H1 (cell line): Measurements from ENCODE around the gene CCT5. TPM values are rescaled to one million over a fixed set of nuclear protein-coding genes. Genes with fewer than 3 reads are reported as not detected.

Source experiments
- CTCF ChIA-PET: fragments of 300-600 bp; sonication (Branson Sonifier 250); formaldehyde crosslinking; loops from one replicate; lab custom pipeline; 2021; ENCODE audit not compliant: partially characterized antibody; lab: Charles Lee
- POLR2A ChIA-PET: fragments of 300-600 bp; sonication (Branson Sonifier 250); formaldehyde crosslinking; loops from one replicate; lab custom pipeline; 2021; ENCODE audit warnings: inconsistent platforms; ENCODE audit not compliant: partially characterized antibody; lab: Charles Lee
- DNase-seq, 2 experiments: peaks; one replicate each; pipeline versions ENCODE4 v3.0.0 to v3.0.0-alpha.2; 2010 to 2022; ENCODE audit warnings: low spot score in 2 of 2, low read depth in 1 of 2, mixed read lengths in 1 of 2
- FAIRE-seq: peaks from 2 replicates; lab custom pipeline; 2011; peaks lifted over from hg19 to GRCh38; lab: Jason Lieb, UNC
- H2AFZ ChIP-seq: 2 replicates; pipeline ENCODE4 v1.8.1; 2012; ENCODE audit warnings: low read length, inconsistent platforms
- H2AK5ac ChIP-seq: 2 replicates; pipeline ENCODE4 v1.6.1; 2013; ENCODE audit warnings: low read depth, low read length
- H2BK120ac ChIP-seq: replicated peaks from 2 replicates; pipeline ENCODE3; 2013; ENCODE audit warnings: low read depth, low read length, inconsistent platforms
- H2BK12ac ChIP-seq: 2 replicates; pipeline ENCODE4 v1.6.1; 2013; ENCODE audit warnings: low read depth, low read length
- H2BK15ac ChIP-seq: 2 replicates; pipeline ENCODE4 v1.6.1; 2013; ENCODE audit warnings: low read length
- H2BK20ac ChIP-seq: 2 replicates; pipeline ENCODE4 v1.6.1; 2013; ENCODE audit warnings: low read length
- H2BK5ac ChIP-seq: 2 replicates; pipeline ENCODE4 v1.6.1; 2013; ENCODE audit warnings: low read depth, low read length
- H3K14ac ChIP-seq: 2 replicates; pipeline ENCODE4 v1.6.1; 2013; ENCODE audit warnings: inconsistent platforms; ENCODE audit not compliant: insufficient read length
- H3K18ac ChIP-seq: 2 replicates; pipeline ENCODE4 v1.6.1; 2013; ENCODE audit warnings: low read length; ENCODE audit errors: extremely low read depth
- H3K23ac ChIP-seq: 2 replicates; pipeline ENCODE4 v1.6.1; 2013; ENCODE audit warnings: inconsistent platforms; ENCODE audit not compliant: insufficient read length
- H3K23me2 ChIP-seq: 2 replicates; pipeline ENCODE4 v1.6.1; 2013; ENCODE audit warnings: low read depth, low read length
- H3K27ac ChIP-seq: 2 replicates; pipeline ENCODE4 v1.6.1; 2011; ENCODE audit warnings: low read depth, low read length, inconsistent platforms
- H3K27me3 ChIP-seq, 4 experiments: replicated peaks in 1 of 4; 1 replicate in 1 of 4; 2 replicates in 3 of 4; pipeline versions ENCODE4 v1.6.1 to v1.8.1; 2011 to 2013; ENCODE audit warnings: low read length in 3 of 4, mild to moderate bottlenecking in 3 of 4, inconsistent platforms in 2 of 4, mixed read lengths in 2 of 4, moderate library complexity in 1 of 4; ENCODE audit not compliant: control insufficient read depth in 3 of 4, insufficient read depth in 3 of 4; ENCODE audit errors: extremely low read depth in 1 of 4
- H3K36me3 ChIP-seq, 4 experiments: 2 replicates each; pipeline versions ENCODE4 v1.6.1 to v1.8.1; 2011 to 2013; ENCODE audit warnings: mild to moderate bottlenecking in 4 of 4, low read length in 3 of 4, moderate library complexity in 2 of 4, control low read depth in 1 of 4, inconsistent platforms in 1 of 4; ENCODE audit not compliant: insufficient read depth in 4 of 4, control insufficient read depth in 2 of 4
- H3K4ac ChIP-seq: replicated peaks from 2 replicates; pipeline ENCODE3; 2013; ENCODE audit warnings: low read length, low read depth, mixed read lengths, inconsistent platforms; ENCODE audit not compliant: insufficient read length
- H3K4me1 ChIP-seq, 4 experiments: replicated peaks in 1 of 4; 1 replicate in 1 of 4; 2 replicates in 3 of 4; pipeline versions ENCODE4 v1.6.1 to v1.8.1; 2011 to 2013; ENCODE audit warnings: low read length in 3 of 4, inconsistent platforms in 2 of 4, mixed read lengths in 1 of 4; ENCODE audit not compliant: insufficient read depth in 4 of 4, control insufficient read depth in 3 of 4
- H3K4me2 ChIP-seq, 2 experiments: 2 replicates each; pipeline versions ENCODE4 v1.6.1 to v1.8.1; 2011 to 2013; ENCODE audit warnings: low read depth in 2 of 2, low read length in 2 of 2, control low read depth in 1 of 2, inconsistent platforms in 1 of 2, mild to moderate bottlenecking in 1 of 2; ENCODE audit not compliant: insufficient read depth in 1 of 2
- H3K4me3 ChIP-seq, 4 experiments: fragments of 200-600, 300-600 bp in 1 of 4; sonication (generic), shearing (Covaris generic), sonication (Bioruptor Twin) in 1 of 4; 2 replicates each; pipeline versions ENCODE4 v1.5.1 to v1.8.1; 2011 to 2016; ENCODE audit warnings: low read length in 4 of 4, low read depth in 3 of 4, control low read depth in 2 of 4, inconsistent platforms in 2 of 4, mild to moderate bottlenecking in 2 of 4, mixed read lengths in 1 of 4, moderate library complexity in 1 of 4; ENCODE audit not compliant: insufficient read depth in 2 of 4; ENCODE audit errors: extremely low read depth in 1 of 4
- H3K56ac ChIP-seq: replicated peaks from 2 replicates; pipeline ENCODE3; 2013; ENCODE audit warnings: low read depth, mild to moderate bottlenecking, mixed read lengths, low read length, inconsistent platforms; ENCODE audit not compliant: insufficient read length
- H3K79me1 ChIP-seq: 2 replicates; pipeline ENCODE4 v1.6.1; 2013; ENCODE audit warnings: low read depth, low read length, control low read depth
- H3K79me2 ChIP-seq, 2 experiments: 2 replicates each; pipeline versions ENCODE4 v1.6.1 to v1.8.1; 2012 to 2013; ENCODE audit warnings: low read length in 2 of 2, mild to moderate bottlenecking in 2 of 2, inconsistent platforms in 1 of 2; ENCODE audit not compliant: insufficient read depth in 2 of 2, control insufficient read depth in 1 of 2
- H3K9ac ChIP-seq, 4 experiments: replicated peaks in 1 of 4; 1 replicate in 1 of 4; 2 replicates in 3 of 4; pipeline versions ENCODE4 v1.6.1 to v1.8.1; 2011 to 2013; ENCODE audit warnings: low read depth in 3 of 4, low read length in 3 of 4, control low read depth in 2 of 4, mild to moderate bottlenecking in 2 of 4, moderate library complexity in 2 of 4, inconsistent platforms in 1 of 4; ENCODE audit errors: extremely low read depth in 1 of 4
- H3K9me3 ChIP-seq, 2 experiments: 2 replicates each; pipeline versions ENCODE4 v1.6.1 to v1.8.1; 2012 to 2013; ENCODE audit warnings: mild to moderate bottlenecking in 2 of 2, moderate library complexity in 2 of 2, control low read depth in 1 of 2, inconsistent platforms in 1 of 2, low read depth in 1 of 2, low read length in 1 of 2, mixed read lengths in 1 of 2; ENCODE audit not compliant: insufficient read depth in 2 of 2
- H4K20me1 ChIP-seq, 2 experiments: replicated peaks in 1 of 2; 2 replicates each; pipeline versions ENCODE3 to v1.8.1; 2011 to 2013; ENCODE audit warnings: inconsistent platforms in 2 of 2, low read length in 2 of 2, mild to moderate bottlenecking in 1 of 2; ENCODE audit not compliant: insufficient read depth in 2 of 2, control insufficient read depth in 1 of 2
- H4K5ac ChIP-seq: 2 replicates; pipeline ENCODE4 v1.6.1; 2013; ENCODE audit warnings: low read length, low read depth, mixed read lengths, inconsistent platforms; ENCODE audit not compliant: insufficient read length
- H4K8ac ChIP-seq: 2 replicates; pipeline ENCODE4 v1.8.0; 2013; ENCODE audit warnings: mild to moderate bottlenecking, moderate library complexity, low read length, inconsistent platforms; ENCODE audit not compliant: insufficient read depth; ENCODE audit errors: extremely low read depth
- H4K91ac ChIP-seq: replicated peaks from 2 replicates; pipeline ENCODE3; 2013; ENCODE audit warnings: low read length, mixed read lengths, inconsistent platforms; ENCODE audit not compliant: insufficient read length
- CTBP2 ChIP-seq: IDR thresholded peaks from 2 replicates; pipeline ENCODE4 v1.7.0; 2011; ENCODE audit warnings: borderline replicate concordance, mild to moderate bottlenecking, moderate library complexity, mixed read lengths, low read length; ENCODE audit not compliant: insufficient read depth, insufficient read length
- EZH2 ChIP-seq: fragments of 200-600 bp; sonication (generic); IDR thresholded peaks from 2 replicates; pipeline ENCODE4 v1.7.1; 2012; ENCODE audit warnings: low read depth, mild to moderate bottlenecking, moderate library complexity, low read length, inconsistent platforms; ENCODE audit not compliant: severe bottlenecking
- PHF8 ChIP-seq: fragments of 200-600 bp; sonication (generic); conservative IDR thresholded peaks from 2 replicates; pipeline ENCODE4 v1.7.1; 2012; ENCODE audit warnings: low read depth, mild to moderate bottlenecking, inconsistent platforms, low read length, moderate library complexity
- POU5F1 ChIP-seq: IDR thresholded peaks from 2 replicates; pipeline ENCODE4 v1.6.1; 2011; ENCODE audit warnings: low read depth, mild to moderate bottlenecking, low read length, moderate library complexity
- RNF2 ChIP-seq: fragments of 200-900, 300-1000 bp; sonication (generic); IDR thresholded peaks from 2 replicates; pipeline ENCODE4 v1.7.1; 2016; ENCODE audit warnings: borderline replicate concordance, low read depth, mild to moderate bottlenecking, antibody characterized with exemption, low read length; ENCODE audit not compliant: poor library complexity, severe bottlenecking; ENCODE audit errors: missing control alignments
- SRF ChIP-seq: IDR thresholded peaks from 2 replicates; pipeline ENCODE4 v1.6.1; 2011; ENCODE audit warnings: mild to moderate bottlenecking, low read depth, low read length, moderate library complexity
- ZNF274 ChIP-seq: IDR thresholded peaks from 2 replicates; pipeline ENCODE4 v1.7.0; 2012; ENCODE audit warnings: low read length, borderline replicate concordance; ENCODE audit errors: extremely low read depth
- WGBS, 2 experiments: shearing (Covaris generic) in 1 of 2; methylation state at CpG; one replicate each; pipeline versions ENCODE4 v1.1.6 to v1.1.7; 2013 to 2015; ENCODE audit warnings: low lambda C conversion rate in 2 of 2, mixed read lengths in 2 of 2, inconsistent platforms in 1 of 2, low coverage in 1 of 2, missing lambda C conversion rate in 1 of 2; ENCODE audit not compliant: insufficient replicate concordance in 2 of 2, insufficient coverage in 1 of 2, insufficient read length in 1 of 2; ENCODE audit errors: extremely low coverage in 1 of 2, missing lambda C conversion rate in 1 of 2; 5-methylcytosine and 5-hydroxymethylcytosine counted together
- polyA plus RNA-seq, 7 experiments: library from polyadenylated mRNA; depleted of rRNA in 3 of 7; stranded (reverse) in 5 of 7; unstranded in 2 of 7; fragments of >200 nt in 5 of 7; fragments of 200-250 nt in 2 of 7; gene quantifications; 1 replicate in 5 of 7; 2 replicates in 1 of 7; 4 replicates in 1 of 7; pipeline versions ENCODE4 v1.2.1 to v1.2.3, GENCODE V29; 2011 to 2013; ENCODE audit warnings: missing spikeins in 2 of 7, mixed read lengths in 2 of 7
- total RNA-seq: library from RNA; stranded (reverse); fragmentation: NEBNext Ultra II Directional; extraction: Animal tissue kit (Norgen Biotek cat#: 25700); gene quantifications from 2 replicates; pipeline ENCODE4 v1.2.1, GENCODE V29; 2021

The CCT5 gene
- total and polyA plus RNA-seq, 2 of the 8 experiments (the other 6 are each of a cell fraction or from before 2014, with no cell fraction given) = 425 to 549 TPM

DNA sequence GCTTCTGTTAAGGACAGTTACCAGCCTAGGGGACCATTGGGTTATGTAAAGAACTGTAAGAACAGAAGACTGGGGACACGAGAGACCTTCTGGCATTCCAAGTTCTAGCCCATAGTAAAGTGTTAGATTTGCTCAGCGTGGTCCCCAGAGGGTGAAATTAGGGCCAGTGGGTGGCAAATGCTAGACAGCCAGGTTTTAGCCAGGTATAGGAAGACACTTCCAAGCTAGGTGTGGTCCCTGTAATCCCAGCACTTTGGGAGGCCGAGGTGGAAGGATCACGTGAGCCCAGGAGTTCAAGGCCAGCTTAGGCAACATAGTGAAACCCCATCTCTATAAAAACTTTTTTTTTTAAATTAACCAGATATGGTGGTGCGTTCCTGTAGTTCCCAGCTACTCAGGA is 34.7 kb upstream of the CCT5 start:
- no peak overlapping the region for H2AFZ ChIP-seq
- no peak for FAIRE-seq
- no peak overlapping the region for H3K9ac ChIP-seq
- no peaks in the 10 kb centered on the region for H3K79me1 ChIP-seq
- H2BK20ac ChIP-seq = no peak overlapping the region
- CTCF ChIA-PET = interaction anchor here (0.6 to 2.3 kb wide), 2 partner anchors 9 to 1361 kb away, joined by 3 to 5 read pairs; no protein-coding TSS in a partner anchor
- POLR2A ChIA-PET = interaction anchor here (1.1 to 2.0 kb wide), 2 partner anchors 13 to 35 kb away, joined by 3 to 5 read pairs; partner anchors contain the start of genes ATPSCKMT and CCT5
- H4K91ac ChIP-seq = no peak overlapping the region
- H3K36me3 ChIP-seq = no peaks in the 10 kb centered on the region
- TF ChIP-seq EZH2 (no peak), SRF (no peak), POU5F1 (no peak), PHF8 (no peak), ZNF274 (no peak), CTBP2 (no peak), RNF2 (no peak)
- H4K8ac ChIP-seq = no peak overlapping the region
- H3K4me3 ChIP-seq = no peak overlapping the region
- H3K79me2 ChIP-seq = no peaks in the 10 kb centered on the region
- no peak overlapping the region for H3K4me2 ChIP-seq
- no peak overlapping the region for H2BK5ac ChIP-seq
- H3K56ac ChIP-seq = no peak overlapping the region
- H3K14ac ChIP-seq = no peak overlapping the region
- H3K18ac ChIP-seq = no peak overlapping the region
- no peak overlapping the region for H2BK15ac ChIP-seq
- H3K4me1 ChIP-seq = no peaks in the 10 kb centered on the region
- peaks cover 0 to 2% of the 10 kb centered on the region in 2 experiments for H4K20me1 ChIP-seq
- no peaks in the 10 kb centered on the region for H3K27me3 ChIP-seq
- H3K9me3 ChIP-seq = no peaks in the 10 kb centered on the region
- H4K5ac ChIP-seq = no peak overlapping the region
- H3K23ac ChIP-seq = no peak overlapping the region
- no peak overlapping the region for H2AK5ac ChIP-seq
- H3K4ac ChIP-seq = no peak overlapping the region
- H3K27ac ChIP-seq = no peak overlapping the region
- 96% methylated on average over 5 of the region's 5 CpGs; no CpG with 5 or more reads in 1 of the 2 experiments for WGBS, 2 experiments
- H2BK120ac ChIP-seq = no peak overlapping the region
- H2BK12ac ChIP-seq = no peak overlapping the region
- DNase-seq = no peak
- no peaks in the 10 kb centered on the region for H3K23me2 ChIP-seq
